HCT116 (cell line): ENCODE data around the gene MSTO1. TPM values are rescaled to one million over a fixed set of nuclear protein-coding genes. Genes with fewer than 3 reads are reported as not detected.
A peak's percentile ranks its signal among the peaks of the same experiment; 100 is the strongest.

Experiments
- ATAC-seq: fragments of 200-7000 bp; cut with Tn5 transposase; 2 replicates; pipeline ENCODE4 v1.9.1; 2020; ENCODE audit warnings: mild to moderate bottlenecking, moderate library complexity
- BruUV-seq: library from RNA; stranded (reverse); fragments of 400-500 nt; replicated peaks from 2 replicates; lab custom pipeline; 2021; lab: Mats Ljungman, UMichigan
- CTCF ChIA-PET: fragments of 300-600 bp; sonication (Branson Sonifier 250); formaldehyde crosslinking; loops from one replicate; lab custom pipeline; 2021; ENCODE audit warnings: antibody characterized with exemption; lab: Charles Lee
- POLR2A ChIA-PET: fragments of 300-600, 350-600 bp; sonication (Branson Sonifier 250); formaldehyde crosslinking; loops from one replicate; lab custom pipeline; 2021; ENCODE audit warnings: antibody characterized with exemption; lab: Charles Lee
- RAD21 ChIA-PET, 2 experiments: fragments of 300-600 bp; sonication (Branson Sonifier 250); formaldehyde crosslinking; loops; one replicate each; lab custom pipeline; 2023; ENCODE audit warnings: low total read pairs in 2 of 2; ENCODE audit not compliant: uncharacterized antibody in 2 of 2, unreplicated experiment in 2 of 2, low non-redundant PET in 1 of 2; lab: Charles Lee
- DNase-seq: peaks from one replicate; pipeline ENCODE4 v3.0.0-alpha.2; 2010; ENCODE audit warnings: low read depth, low spot score
- H2AFZ ChIP-seq: fragments of 200-600 bp; shearing (Covaris generic), sonication (generic); 2 replicates; pipeline ENCODE4 v1.6.1; 2017; ENCODE audit warnings: low read depth, mixed run types, mixed read lengths, antibody characterized with exemption, low read length; ENCODE audit not compliant: poor library complexity, severe bottlenecking
- H3K27ac ChIP-seq: 2 replicates; pipeline ENCODE4 v1.5.1; 2012; ENCODE audit warnings: low read depth, low read length
- H3K27me3 ChIP-seq: fragments of 200-600 bp; sonication (generic); 2 replicates; pipeline ENCODE4 v1.6.1; 2016; ENCODE audit warnings: mixed run types, low read length, mixed read lengths; ENCODE audit not compliant: insufficient read depth
- H3K36me3 ChIP-seq, 2 experiments: fragments of 200-500 bp in 1 of 2; fragments of 200-600 bp in 1 of 2; sonication (Bioruptor generic) in 1 of 2; sonication (generic) in 1 of 2; 2 replicates each; pipeline versions ENCODE4 v1.5.1 to v1.6.1; 2014 to 2016; ENCODE audit warnings: low read length in 2 of 2, inconsistent platforms in 1 of 2, mixed read lengths in 1 of 2, mixed run types in 1 of 2; ENCODE audit not compliant: insufficient read depth in 2 of 2, control insufficient read depth in 1 of 2
- H3K4me1 ChIP-seq, 2 experiments: fragments of 200-600 bp in 1 of 2; sonication (generic) in 1 of 2; 2 replicates each; pipeline versions ENCODE4 v1.5.1 to v1.6.1; 2012 to 2017; ENCODE audit warnings: low read length in 2 of 2, inconsistent platforms in 1 of 2, mild to moderate bottlenecking in 1 of 2, mixed read lengths in 1 of 2, mixed run types in 1 of 2, moderate library complexity in 1 of 2; ENCODE audit not compliant: insufficient read depth in 2 of 2, control insufficient read depth in 1 of 2
- H3K4me2 ChIP-seq: fragments of 200-600 bp; sonication (generic); 2 replicates; pipeline ENCODE4 v1.6.1; 2017; ENCODE audit warnings: mixed run types, low read length, mixed read lengths
- H3K4me3 ChIP-seq, 2 experiments: fragments of 200-600 bp in 1 of 2; sonication (generic) in 1 of 2; replicated peaks in 1 of 2; 2 replicates each; pipeline ENCODE4 v1.5.1; 2011 to 2016; ENCODE audit warnings: low read length in 2 of 2, control low read depth in 1 of 2, low read depth in 1 of 2, mild to moderate bottlenecking in 1 of 2, mixed read lengths in 1 of 2, mixed run types in 1 of 2
- H3K79me2 ChIP-seq: fragments of 200-600 bp; sonication (generic); 2 replicates; pipeline ENCODE4 v1.6.1; 2017; ENCODE audit warnings: mild to moderate bottlenecking, mixed run types, low read length, moderate library complexity, mixed read lengths; ENCODE audit not compliant: insufficient read depth
- H3K9ac ChIP-seq: fragments of 200-600 bp; sonication (generic); 2 replicates; pipeline ENCODE4 v1.6.1; 2016; ENCODE audit warnings: low read length, mixed read lengths
- H3K9me2 ChIP-seq: fragments of 200-600 bp; sonication (generic), shearing (Covaris generic); 2 replicates; pipeline ENCODE4 v1.6.1; 2017; ENCODE audit warnings: mixed run types, mild to moderate bottlenecking, moderate library complexity; ENCODE audit not compliant: insufficient read depth
- H3K9me3 ChIP-seq, 2 experiments: fragments of 200-500 bp in 1 of 2; fragments of 200-600 bp in 1 of 2; sonication (Bioruptor generic) in 1 of 2; sonication (generic) in 1 of 2; 2 replicates each; pipeline ENCODE4 v1.6.1; 2014 to 2017; ENCODE audit warnings: low read length in 2 of 2, mixed read lengths in 2 of 2, inconsistent platforms in 1 of 2, low read depth in 1 of 2, mild to moderate bottlenecking in 1 of 2, mixed run types in 1 of 2, moderate library complexity in 1 of 2; ENCODE audit not compliant: control insufficient read depth in 1 of 2, insufficient read depth in 1 of 2
- H4K20me1 ChIP-seq: fragments of 200-600 bp; sonication (generic), shearing (Covaris generic); 2 replicates; pipeline ENCODE4 v1.6.1; 2017; ENCODE audit warnings: mixed run types, mild to moderate bottlenecking, moderate library complexity; ENCODE audit not compliant: insufficient read depth
- CEBPB ChIP-seq: IDR thresholded peaks from 2 replicates; pipeline ENCODE4 v1.6.1; 2012; ENCODE audit warnings: low read depth
- EGR1 ChIP-seq: IDR thresholded peaks from 2 replicates; pipeline ENCODE4 v1.6.1; 2012; ENCODE audit warnings: low read depth
- ELF1 ChIP-seq: IDR thresholded peaks from 2 replicates; pipeline ENCODE4 v1.6.1; 2012; ENCODE audit warnings: low read depth, borderline replicate concordance
- EZH2 ChIP-seq: fragments of 200-600 bp; sonication (generic); IDR thresholded peaks from 2 replicates; pipeline ENCODE4 v1.6.1; 2017; ENCODE audit warnings: antibody characterized with exemption, mixed run types
- EZH2phosphoT487 ChIP-seq: fragments of 200-600 bp; IDR thresholded peaks from 2 replicates; pipeline ENCODE4 v1.6.1; 2018; ENCODE audit warnings: antibody characterized with exemption, borderline replicate concordance
- FOSL1 ChIP-seq: IDR thresholded peaks from 2 replicates; pipeline ENCODE4 v1.6.1; 2012; ENCODE audit warnings: low read depth
- POLR2A ChIP-seq: IDR thresholded peaks from 2 replicates; pipeline ENCODE4 v1.7.0; 2011; ENCODE audit warnings: borderline replicate concordance; ENCODE audit not compliant: insufficient read depth, insufficient read length; ENCODE audit errors: extremely low read depth
- POLR2AphosphoS5 ChIP-seq: IDR thresholded peaks from 2 replicates; pipeline ENCODE4 v1.6.1; 2011; ENCODE audit warnings: mild to moderate bottlenecking, low read depth, low read length, moderate library complexity
- RAD21 ChIP-seq: IDR thresholded peaks from 2 replicates; pipeline ENCODE4 v1.6.1; 2012; ENCODE audit warnings: low read depth, mild to moderate bottlenecking
- SIN3A ChIP-seq: IDR thresholded peaks from 2 replicates; pipeline ENCODE4 v1.6.1; 2012; ENCODE audit warnings: low read depth
- SP1 ChIP-seq: IDR thresholded peaks from 2 replicates; pipeline ENCODE4 v1.6.1; 2012; ENCODE audit warnings: low read depth
- SRF ChIP-seq: IDR thresholded peaks from 2 replicates; pipeline ENCODE4 v1.6.1; 2012; ENCODE audit warnings: low read depth
- TCF7L2 ChIP-seq: IDR thresholded peaks from 2 replicates; pipeline ENCODE4 v1.7.0; 2011; ENCODE audit warnings: borderline replicate concordance, inconsistent platforms; ENCODE audit not compliant: insufficient read depth, insufficient read length; ENCODE audit errors: extremely low read depth
- YY1 ChIP-seq: IDR thresholded peaks from 2 replicates; pipeline ENCODE4 v1.6.1; 2011; ENCODE audit warnings: low read length, low read depth, moderate library complexity, mild to moderate bottlenecking; ENCODE audit not compliant: insufficient replicate concordance; ENCODE audit errors: extremely low read depth
- ZFX ChIP-seq: fragments of 450-650 bp; IDR thresholded peaks from 2 replicates; pipeline ENCODE4 v1.6.1; 2017
- ZNF274 ChIP-seq: fragments of 200-500 bp; sonication (Bioruptor generic); IDR thresholded peaks from 2 replicates; pipeline ENCODE4 v1.6.1; 2014; ENCODE audit warnings: mild to moderate bottlenecking, low read depth, low read length, inconsistent platforms
- intact Hi-C: fragments of 100-400 bp; cut with micrococcal nuclease; formaldehyde crosslinking; loops from 2 replicates; pipeline ENCODE4 v1.10.0; 2022
- total RNA-seq: library from RNA; stranded (reverse); gene quantifications from one replicate; pipeline ENCODE4 v1.2.1, GENCODE V29; 2021; ENCODE audit not compliant: unreplicated experiment
- TF ChIP-seq, protein P1 (sequence below): IDR thresholded peaks from 2 replicates; pipeline ENCODE4 v1.6.1; 2012
- TF ChIP-seq, protein P2 (sequence below): IDR thresholded peaks from 2 replicates; pipeline ENCODE4 v1.6.1; 2012; ENCODE audit warnings: low read depth
- TF ChIP-seq, protein P3 (sequence below): IDR thresholded peaks from 2 replicates; pipeline ENCODE4 v1.6.1; 2011; ENCODE audit warnings: mild to moderate bottlenecking, low read length, moderate library complexity; ENCODE audit not compliant: insufficient replicate concordance; ENCODE audit errors: extremely low read depth

MSTO1 gene
- total RNA-seq, 1 experiment from 2014 or later = 56.4 TPM

DNA sequence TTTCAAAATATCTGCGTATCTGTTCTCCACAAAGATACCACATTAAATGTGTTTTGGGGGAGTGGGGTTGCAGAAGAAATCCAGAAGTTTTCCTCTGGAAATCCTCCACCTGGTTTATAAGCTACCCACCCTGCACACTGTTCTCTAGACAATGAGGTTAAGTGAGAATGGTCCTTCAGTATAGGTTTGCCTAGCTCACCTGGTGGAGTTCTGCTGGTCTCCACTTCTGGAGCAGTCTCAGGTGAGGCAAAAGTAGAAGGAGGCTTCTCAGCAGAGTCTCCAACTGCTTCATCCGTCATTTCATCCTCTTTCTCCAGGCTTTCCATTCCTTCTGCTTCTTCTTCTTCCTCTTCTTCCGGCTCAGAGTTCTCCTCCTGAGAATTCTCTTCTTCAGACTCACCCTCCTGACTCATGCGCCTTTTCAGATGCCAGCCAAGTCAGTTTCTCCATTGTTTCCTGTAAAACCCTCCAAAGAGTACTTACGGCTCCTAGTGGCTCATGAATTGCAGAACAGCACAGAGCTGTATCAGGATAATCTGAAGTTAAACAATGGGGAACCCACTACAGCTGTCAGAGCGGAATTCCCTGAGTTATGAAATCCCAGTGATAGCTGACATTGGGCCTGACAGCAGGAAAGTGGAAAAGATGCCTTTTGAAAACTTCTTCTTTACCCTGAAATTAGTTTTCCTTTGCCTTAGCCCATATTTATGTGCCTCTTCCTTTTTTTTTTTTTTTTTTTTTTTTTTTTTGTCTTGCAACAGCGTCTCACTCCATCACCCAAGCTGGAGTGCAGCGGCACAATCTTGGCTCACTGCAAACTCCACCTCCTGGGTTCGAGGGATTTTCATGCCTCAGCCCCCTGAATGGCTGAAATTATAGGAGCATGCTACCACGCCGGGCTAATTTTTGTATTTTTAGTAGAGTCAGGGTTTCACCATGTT is 38.5 kb downstream of the MSTO1 start (continued):
- TF ChIP-seq POLR2AphosphoS5 = peak; percentile 34; the same call in 1 of the 2 replicates
- TF ChIP-seq CEBPB = peak; percentile 43; the same call in 1 of the 2 replicates
- TF ChIP-seq ZNF274 = no peak
- TF ChIP-seq SP1 = peak; percentile 28; the same call in 1 of the 2 replicates
- no peak for TF ChIP-seq ZFX
- TF ChIP-seq, protein P1, sequence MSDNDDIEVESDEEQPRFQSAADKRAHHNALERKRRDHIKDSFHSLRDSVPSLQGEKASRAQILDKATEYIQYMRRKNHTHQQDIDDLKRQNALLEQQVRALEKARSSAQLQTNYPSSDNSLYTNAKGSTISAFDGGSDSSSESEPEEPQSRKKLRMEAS = no peak

DNA sequence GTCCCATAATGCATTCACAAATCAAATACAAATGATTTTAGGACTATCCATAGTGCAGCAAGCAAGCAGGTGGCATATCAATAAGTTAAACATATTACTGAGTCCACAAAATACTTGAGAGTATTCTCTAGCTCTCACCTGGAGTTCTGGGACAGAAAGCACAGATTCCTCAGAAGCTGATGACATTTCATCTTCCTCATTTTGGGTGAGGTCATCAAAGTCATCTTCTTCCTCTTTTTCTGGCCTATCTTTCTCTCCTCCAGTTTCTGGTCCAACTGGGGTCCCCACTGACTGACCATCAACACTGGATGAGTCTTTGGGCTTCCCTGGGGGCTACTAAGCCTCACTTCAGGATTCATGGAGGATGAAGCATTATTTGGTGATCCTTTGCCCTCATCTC is 39.7 kb downstream of the MSTO1 start:
- ChIA-PET CTCF (interaction anchor here (1.9 kb wide), 1 partner anchor 476 kb away, joined by 4 read pairs; the partner anchor contains the start of genes KRTCAP2 and TRIM46), RAD21 (no interaction called here), POLR2A (no interaction called here)
- no peaks in the 10 kb centered on the region for H3K9me2 ChIP-seq
- no peaks in the 10 kb centered on the region for H4K20me1 ChIP-seq
- H3K36me3 ChIP-seq = no peaks in the 10 kb centered on the region
- ATAC-seq = no peak
- H3K4me2 ChIP-seq = no peak overlapping the region
- H3K4me3 ChIP-seq = no peak overlapping the region
- H3K27ac ChIP-seq = no peak overlapping the region
- no peak overlapping the region for H2AFZ ChIP-seq
- H3K9ac ChIP-seq = no peak overlapping the region
- no peak for DNase-seq
- BruUV-seq = no TSS peak
- no peaks in the 10 kb centered on the region for H3K79me2 ChIP-seq
- H3K9me3 ChIP-seq = no peaks in the 10 kb centered on the region
- no peaks in the 10 kb centered on the region for H3K27me3 ChIP-seq
- intact Hi-C loops = no loop called here
- H3K4me1 ChIP-seq = peaks cover 26 to 39% of the 10 kb centered on the region in 2 experiments
- TF ChIP-seq POLR2A (no peak), RAD21 (no peak), SP1 (no peak), FOSL1 (no peak), EZH2phosphoT487 (no peak), CEBPB (no peak), ELF1 (no peak), YY1 (no peak), EGR1 (no peak), TCF7L2 (no peak), POLR2AphosphoS5 (no peak), SRF (no peak), EZH2 (no peak), SIN3A (no peak)
- TF ChIP-seq, protein P1 = no peak
- TF ChIP-seq, protein P2, sequence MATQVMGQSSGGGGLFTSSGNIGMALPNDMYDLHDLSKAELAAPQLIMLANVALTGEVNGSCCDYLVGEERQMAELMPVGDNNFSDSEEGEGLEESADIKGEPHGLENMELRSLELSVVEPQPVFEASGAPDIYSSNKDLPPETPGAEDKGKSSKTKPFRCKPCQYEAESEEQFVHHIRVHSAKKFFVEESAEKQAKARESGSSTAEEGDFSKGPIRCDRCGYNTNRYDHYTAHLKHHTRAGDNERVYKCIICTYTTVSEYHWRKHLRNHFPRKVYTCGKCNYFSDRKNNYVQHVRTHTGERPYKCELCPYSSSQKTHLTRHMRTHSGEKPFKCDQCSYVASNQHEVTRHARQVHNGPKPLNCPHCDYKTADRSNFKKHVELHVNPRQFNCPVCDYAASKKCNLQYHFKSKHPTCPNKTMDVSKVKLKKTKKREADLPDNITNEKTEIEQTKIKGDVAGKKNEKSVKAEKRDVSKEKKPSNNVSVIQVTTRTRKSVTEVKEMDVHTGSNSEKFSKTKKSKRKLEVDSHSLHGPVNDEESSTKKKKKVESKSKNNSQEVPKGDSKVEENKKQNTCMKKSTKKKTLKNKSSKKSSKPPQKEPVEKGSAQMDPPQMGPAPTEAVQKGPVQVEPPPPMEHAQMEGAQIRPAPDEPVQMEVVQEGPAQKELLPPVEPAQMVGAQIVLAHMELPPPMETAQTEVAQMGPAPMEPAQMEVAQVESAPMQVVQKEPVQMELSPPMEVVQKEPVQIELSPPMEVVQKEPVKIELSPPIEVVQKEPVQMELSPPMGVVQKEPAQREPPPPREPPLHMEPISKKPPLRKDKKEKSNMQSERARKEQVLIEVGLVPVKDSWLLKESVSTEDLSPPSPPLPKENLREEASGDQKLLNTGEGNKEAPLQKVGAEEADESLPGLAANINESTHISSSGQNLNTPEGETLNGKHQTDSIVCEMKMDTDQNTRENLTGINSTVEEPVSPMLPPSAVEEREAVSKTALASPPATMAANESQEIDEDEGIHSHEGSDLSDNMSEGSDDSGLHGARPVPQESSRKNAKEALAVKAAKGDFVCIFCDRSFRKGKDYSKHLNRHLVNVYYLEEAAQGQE = no peak
- TF ChIP-seq, protein P3, sequence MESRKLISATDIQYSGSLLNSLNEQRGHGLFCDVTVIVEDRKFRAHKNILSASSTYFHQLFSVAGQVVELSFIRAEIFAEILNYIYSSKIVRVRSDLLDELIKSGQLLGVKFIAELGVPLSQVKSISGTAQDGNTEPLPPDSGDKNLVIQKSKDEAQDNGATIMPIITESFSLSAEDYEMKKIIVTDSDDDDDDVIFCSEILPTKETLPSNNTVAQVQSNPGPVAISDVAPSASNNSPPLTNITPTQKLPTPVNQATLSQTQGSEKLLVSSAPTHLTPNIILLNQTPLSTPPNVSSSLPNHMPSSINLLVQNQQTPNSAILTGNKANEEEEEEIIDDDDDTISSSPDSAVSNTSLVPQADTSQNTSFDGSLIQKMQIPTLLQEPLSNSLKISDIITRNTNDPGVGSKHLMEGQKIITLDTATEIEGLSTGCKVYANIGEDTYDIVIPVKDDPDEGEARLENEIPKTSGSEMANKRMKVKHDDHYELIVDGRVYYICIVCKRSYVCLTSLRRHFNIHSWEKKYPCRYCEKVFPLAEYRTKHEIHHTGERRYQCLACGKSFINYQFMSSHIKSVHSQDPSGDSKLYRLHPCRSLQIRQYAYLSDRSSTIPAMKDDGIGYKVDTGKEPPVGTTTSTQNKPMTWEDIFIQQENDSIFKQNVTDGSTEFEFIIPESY = no peak
